Myometrial cell (primary cell): Measurements from ENCODE around the gene NR3C1. TPM values are rescaled to one million over a fixed set of nuclear protein-coding genes. Genes with fewer than 3 reads are reported as not detected.

ENCODE experiments used
- total RNA-seq: library from RNA; depleted of rRNA; stranded (reverse); fragments of >200 nt; gene quantifications from 2 replicates; pipeline ENCODE4 v1.2.3, GENCODE V29; 2015

NR3C1 gene
- total RNA-seq, result 17.9 and 29.2 TPM in 2 replicates

GRCh38 chr5:143403593-143404415, at the start of gene NR3C1:
NR3C1 (minus strand) TSS chr5:143403686; CDS start chr5:143400839, 2,847 bp downstream.

